Measurements from ENCODE around the gene NLGN1. TPM values are rescaled to one million over a fixed set of nuclear protein-coding genes. Genes with fewer than 3 reads are reported as not detected.

Gene NLGN1
- total and polyA plus RNA-seq, 12 donors: 0.13 to 3.7 (median 0.84) TPM

DNA sequence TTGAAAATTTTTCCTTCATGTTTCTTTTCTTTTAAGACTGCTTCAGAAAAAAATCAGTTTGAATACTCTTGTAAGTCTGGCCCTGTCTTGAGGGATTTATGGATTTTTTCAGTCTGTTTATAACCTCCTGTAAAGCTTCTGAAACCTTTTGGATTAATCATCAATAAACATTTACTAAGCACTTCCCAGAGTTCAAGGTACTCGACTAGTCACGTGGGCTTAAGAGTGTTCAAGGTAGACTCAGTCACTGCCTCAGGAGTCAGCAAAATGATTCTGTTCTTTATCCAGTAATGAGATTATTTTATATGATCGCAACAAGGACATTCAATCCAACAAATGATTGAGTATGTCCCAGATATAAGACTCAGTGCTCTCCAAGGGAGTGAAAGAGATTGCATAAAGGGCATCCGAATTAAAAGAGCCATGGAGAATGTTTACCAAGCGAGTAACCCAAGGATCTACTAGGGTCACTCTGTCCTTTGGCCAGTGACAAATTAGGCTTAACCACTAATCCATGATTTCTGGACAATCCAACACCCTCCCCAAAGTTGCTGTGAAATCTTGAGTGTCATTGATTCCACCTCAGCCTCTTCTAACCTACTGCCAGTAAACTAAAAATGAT, 735.0 kb downstream of the NLGN1 start:
- TF ChIP-seq POLR2A (IDR thresholded peaks at IDR 0.05) (no peak), CTCF (IDR thresholded peaks at IDR 0.05) (no peak)
- Histone ChIP-seq H3K4me1 (replicated peaks in 1 of 2) (no peaks in the 10 kb centered on the region), H3K4me3 (no peak overlapping the region), H3K9me3 (replicated peaks in 1 of 3) (no peaks in the 10 kb centered on the region), H3K27ac (no peak overlapping the region), H3K36me3 (replicated peaks in 1 of 2) (no peaks in the 10 kb centered on the region), H3K27me3 (no peaks in the 10 kb centered on the region)
- WGBS, 4 donors: 54 to 70% (median 58%) methylated on average over 5 of the region's 5 CpGs
- DNase-seq: no peak
- intact Hi-C loops (cut with DNase I): no loop called here

- DNase-seq: no peak
- no peaks in the 10 kb centered on the region for H3K9me3 ChIP-seq (replicated peaks in 1 of 3)
- no peak overlapping the region for H3K27ac ChIP-seq
- H3K36me3 ChIP-seq (replicated peaks in 1 of 2): no peaks in the 10 kb centered on the region
- H3K4me1 ChIP-seq (replicated peaks in 1 of 2): no peaks in the 10 kb centered on the region
- no peak overlapping the region for H3K4me3 ChIP-seq
- intact Hi-C loops (cut with DNase I): no loop called here
- WGBS, 4 donors: 70 to 94% (median 89%) methylated on average over 1 of the region's 1 CpG
- H3K27me3 ChIP-seq: no peaks in the 10 kb centered on the region
- no peak for TF ChIP-seq POLR2A (IDR thresholded peaks at IDR 0.05)
- TF ChIP-seq CTCF (IDR thresholded peaks at IDR 0.05): no peak
Observed at GRCh38 chr3:174146008-174146407, 748.5 kb downstream of the NLGN1 start.

- no peak for DNase-seq
- no peak overlapping the region for H3K4me3 ChIP-seq
- intact Hi-C loops (cut with DNase I): no loop called here
- no peaks in the 10 kb centered on the region for H3K9me3 ChIP-seq (replicated peaks in 1 of 3)
- no peaks in the 10 kb centered on the region for H3K36me3 ChIP-seq (replicated peaks in 1 of 2)
- no peak overlapping the region for H3K27ac ChIP-seq
- no peaks in the 10 kb centered on the region for H3K27me3 ChIP-seq
- H3K4me1 ChIP-seq (replicated peaks in 1 of 2): no peaks in the 10 kb centered on the region
- TF ChIP-seq POLR2A (IDR thresholded peaks at IDR 0.05) (no peak), CTCF (IDR thresholded peaks at IDR 0.05) (no peak)
Observed at GRCh38 chr3:174147798-174148197, 750.3 kb downstream of the NLGN1 start.

- intact Hi-C loops (cut with DNase I): no loop called here
- 63 to 81% (median 78%) methylated on average over 1 of the region's 1 CpG for WGBS, 4 donors
Observed at GRCh38 chr3:174153871-174154270, 756.3 kb downstream of the NLGN1 start.

More at GRCh38 chr3:174153871-174154270, 756.3 kb downstream of the NLGN1 start:
- no peak overlapping the region for H3K4me3 ChIP-seq
- H3K27ac ChIP-seq: no peak overlapping the region
- TF ChIP-seq CTCF (IDR thresholded peaks at IDR 0.05) (no peak), POLR2A (IDR thresholded peaks at IDR 0.05) (no peak)
- H3K36me3 ChIP-seq (replicated peaks in 1 of 2): no peaks in the 10 kb centered on the region
- no peaks in the 10 kb centered on the region for H3K4me1 ChIP-seq (replicated peaks in 1 of 2)
- no peaks in the 10 kb centered on the region for H3K9me3 ChIP-seq (replicated peaks in 1 of 3)
- no peak for DNase-seq
- H3K27me3 ChIP-seq: no peaks in the 10 kb centered on the region
